ENCODE results near the gene IGSF22. TPM values are rescaled to one million over a fixed set of nuclear protein-coding genes. Genes with fewer than 3 reads are reported as not detected.

IGSF22 gene
- total and polyA plus RNA-seq, 9 of the 15 experiments (the other 6 are each of a cell fraction or from before 2014, with no cell fraction given), result not detected

DNA sequence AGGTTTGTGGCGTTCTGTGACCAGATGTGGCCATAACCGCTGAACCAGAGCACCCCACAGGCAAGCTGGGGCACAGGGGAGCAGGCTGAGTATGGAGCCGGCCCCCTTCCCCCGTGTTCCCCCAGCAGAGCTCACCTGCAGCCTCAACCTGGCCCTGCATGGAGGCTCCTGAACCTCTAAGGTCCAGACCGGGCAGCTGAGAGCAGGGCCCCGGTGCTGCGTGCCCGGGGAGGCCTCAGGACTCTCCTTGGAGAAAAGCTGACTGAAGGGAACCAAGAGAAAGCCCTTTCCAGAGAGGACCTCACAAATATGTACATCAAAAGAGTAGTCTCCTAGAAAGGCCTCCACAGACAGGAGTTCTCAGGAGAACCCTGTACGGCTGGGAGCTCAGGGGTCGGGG lies 17.4 kb upstream of the IGSF22 start (continued):
- TF ChIP-seq ZNF740 (CRISPR knock-in tag; IDR thresholded peaks at IDR 0.05) (no peak), ZNF740 (tag; IDR thresholded peaks at IDR 0.05) (no peak), TAF7 (tag; IDR thresholded peaks at IDR 0.05) (no peak), U2AF1 (optimal IDR thresholded peaks at IDR 0.05; ENCODE audit: low read depth, low read length) (no peak), ZC3H11A (IDR thresholded peaks at IDR 0.05; ENCODE audit: low read depth, low read length) (no peak), PYGO2 (tag; IDR thresholded peaks at IDR 0.05) (no peak), SMARCB1 (IDR thresholded peaks at IDR 0.05; ENCODE audit: insufficient read length, low read depth) (no peak), HMGN3 (IDR thresholded peaks at IDR 0.05; ENCODE audit: borderline replicate concordance, extremely low read depth, insufficient read length, low read depth, low read length) (no peak)
- TF ChIP-seq, protein P1, sequence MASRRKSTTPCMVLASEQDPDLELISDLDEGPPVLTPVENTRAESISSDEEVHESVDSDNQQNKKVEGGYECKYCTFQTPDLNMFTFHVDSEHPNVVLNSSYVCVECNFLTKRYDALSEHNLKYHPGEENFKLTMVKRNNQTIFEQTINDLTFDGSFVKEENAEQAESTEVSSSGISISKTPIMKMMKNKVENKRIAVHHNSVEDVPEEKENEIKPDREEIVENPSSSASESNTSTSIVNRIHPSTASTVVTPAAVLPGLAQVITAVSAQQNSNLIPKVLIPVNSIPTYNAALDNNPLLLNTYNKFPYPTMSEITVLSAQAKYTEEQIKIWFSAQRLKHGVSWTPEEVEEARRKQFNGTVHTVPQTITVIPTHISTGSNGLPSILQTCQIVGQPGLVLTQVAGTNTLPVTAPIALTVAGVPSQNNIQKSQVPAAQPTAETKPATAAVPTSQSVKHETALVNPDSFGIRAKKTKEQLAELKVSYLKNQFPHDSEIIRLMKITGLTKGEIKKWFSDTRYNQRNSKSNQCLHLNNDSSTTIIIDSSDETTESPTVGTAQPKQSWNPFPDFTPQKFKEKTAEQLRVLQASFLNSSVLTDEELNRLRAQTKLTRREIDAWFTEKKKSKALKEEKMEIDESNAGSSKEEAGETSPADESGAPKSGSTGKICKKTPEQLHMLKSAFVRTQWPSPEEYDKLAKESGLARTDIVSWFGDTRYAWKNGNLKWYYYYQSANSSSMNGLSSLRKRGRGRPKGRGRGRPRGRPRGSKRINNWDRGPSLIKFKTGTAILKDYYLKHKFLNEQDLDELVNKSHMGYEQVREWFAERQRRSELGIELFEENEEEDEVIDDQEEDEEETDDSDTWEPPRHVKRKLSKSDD (conservative IDR thresholded peaks at IDR 0.05; ENCODE audit: low read length), result no peak

Data from K562 (cell line).